SIG-M5 treated with dmso at 0.1 percent for 504 hours (cell line): ENCODE data around the gene UBTD2.
A peak's percentile ranks its signal among the peaks of the same experiment; 100 is the strongest.
"Not testable (repeated sequence)": the region's sequence is repeated elsewhere in the genome, so short reads cannot be mapped to it uniquely, and the experiment has no call there.

Source experiments
- DNase-seq: peaks from one replicate; lab custom pipeline; 2025; ENCODE audit not compliant: unreplicated experiment; lab: John Stamatoyannopoulos, UW

UBTD2 gene, protein sequence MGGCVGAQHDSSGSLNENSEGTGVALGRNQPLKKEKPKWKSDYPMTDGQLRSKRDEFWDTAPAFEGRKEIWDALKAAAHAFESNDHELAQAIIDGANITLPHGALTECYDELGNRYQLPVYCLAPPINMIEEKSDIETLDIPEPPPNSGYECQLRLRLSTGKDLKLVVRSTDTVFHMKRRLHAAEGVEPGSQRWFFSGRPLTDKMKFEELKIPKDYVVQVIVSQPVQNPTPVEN

DNA sequence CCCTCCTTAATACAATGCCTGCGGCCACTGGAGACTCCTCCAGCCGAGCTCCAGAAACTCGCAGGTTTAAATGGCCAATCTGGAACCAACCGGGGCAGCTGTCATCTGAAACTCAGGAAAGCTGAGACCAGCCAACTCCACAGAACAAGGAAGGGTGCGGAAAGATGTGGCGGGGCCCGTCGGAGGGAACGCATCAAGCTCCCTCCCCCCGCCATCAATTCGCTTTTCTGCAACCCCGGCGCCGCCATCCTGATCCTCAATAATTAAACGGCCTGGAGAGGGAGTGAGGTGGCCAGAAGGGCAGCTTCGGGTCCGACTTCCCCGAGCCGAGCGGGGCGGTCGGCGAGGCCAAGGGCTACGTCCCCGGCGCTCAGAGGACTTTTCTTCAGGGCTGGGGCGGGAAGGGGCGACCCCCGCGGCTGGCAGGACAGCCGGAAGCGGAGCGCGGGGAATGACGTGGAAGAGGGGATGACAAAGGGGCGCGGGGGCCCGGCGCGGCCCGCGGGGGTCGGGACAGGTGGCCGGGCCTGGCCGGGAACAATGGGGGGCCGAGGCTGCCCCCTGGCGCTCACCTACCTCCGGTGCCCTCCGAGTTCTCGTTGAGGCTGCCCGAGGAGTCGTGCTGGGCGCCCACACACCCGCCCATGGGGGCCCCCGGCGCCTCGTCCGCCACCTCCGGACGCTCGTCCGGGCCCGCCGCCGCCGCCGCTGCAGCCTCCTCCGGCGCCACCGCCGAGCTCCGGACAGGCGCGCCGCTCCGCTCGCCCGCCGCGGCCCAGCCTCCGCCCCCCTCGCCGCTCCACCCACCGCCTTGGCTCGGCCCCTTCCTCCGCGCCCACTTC, at the start of gene UBTD2:
UBTD2 (minus strand) TSS at position 745 of the 842 bp plus-strand sequence; CDS start at position 646, 99 bp downstream.
- peak; percentile 76 for DNase-seq

DNA sequence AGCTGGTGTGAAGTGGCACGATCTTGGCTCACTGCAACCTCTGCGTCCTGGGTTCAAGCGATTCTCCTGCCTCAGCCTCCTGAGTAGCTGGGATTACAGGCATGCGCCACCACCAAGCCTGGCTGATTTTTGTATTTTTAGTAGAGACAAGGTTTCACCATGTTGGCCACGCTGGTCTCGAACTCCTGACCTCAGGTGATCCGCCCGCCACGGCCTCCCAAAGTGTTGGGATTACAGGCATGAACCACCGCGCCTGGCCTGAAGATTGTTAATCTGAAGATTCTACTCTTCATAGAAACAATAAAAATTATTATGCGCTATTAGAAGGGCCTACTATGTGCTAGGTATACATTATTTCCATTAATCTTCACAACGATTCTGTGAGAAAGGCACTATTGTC, 43.3 kb upstream of the UBTD2 start:
- DNase-seq: not testable (repeated sequence)

DNA sequence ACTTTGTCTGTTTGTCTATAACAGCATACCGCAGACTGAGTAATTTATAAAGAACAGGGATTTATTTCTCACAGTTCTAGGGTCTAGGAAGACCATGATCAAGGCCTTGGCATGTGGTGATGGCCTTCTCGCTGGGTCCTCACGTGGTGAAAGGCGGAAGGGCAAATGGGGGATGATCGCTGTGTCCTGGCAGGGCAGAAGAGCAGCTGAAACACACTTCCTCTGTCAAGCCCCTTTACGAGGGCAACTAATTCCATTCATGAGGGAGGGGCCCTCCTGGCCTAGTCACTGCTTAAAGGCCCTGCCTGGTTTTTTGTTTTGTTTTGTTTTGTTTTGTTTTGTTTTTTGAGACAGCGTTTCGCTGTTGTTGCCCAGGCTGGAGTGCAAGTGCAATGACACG, 41.9 kb upstream of the UBTD2 start:
- DNase-seq: no peak

DNA sequence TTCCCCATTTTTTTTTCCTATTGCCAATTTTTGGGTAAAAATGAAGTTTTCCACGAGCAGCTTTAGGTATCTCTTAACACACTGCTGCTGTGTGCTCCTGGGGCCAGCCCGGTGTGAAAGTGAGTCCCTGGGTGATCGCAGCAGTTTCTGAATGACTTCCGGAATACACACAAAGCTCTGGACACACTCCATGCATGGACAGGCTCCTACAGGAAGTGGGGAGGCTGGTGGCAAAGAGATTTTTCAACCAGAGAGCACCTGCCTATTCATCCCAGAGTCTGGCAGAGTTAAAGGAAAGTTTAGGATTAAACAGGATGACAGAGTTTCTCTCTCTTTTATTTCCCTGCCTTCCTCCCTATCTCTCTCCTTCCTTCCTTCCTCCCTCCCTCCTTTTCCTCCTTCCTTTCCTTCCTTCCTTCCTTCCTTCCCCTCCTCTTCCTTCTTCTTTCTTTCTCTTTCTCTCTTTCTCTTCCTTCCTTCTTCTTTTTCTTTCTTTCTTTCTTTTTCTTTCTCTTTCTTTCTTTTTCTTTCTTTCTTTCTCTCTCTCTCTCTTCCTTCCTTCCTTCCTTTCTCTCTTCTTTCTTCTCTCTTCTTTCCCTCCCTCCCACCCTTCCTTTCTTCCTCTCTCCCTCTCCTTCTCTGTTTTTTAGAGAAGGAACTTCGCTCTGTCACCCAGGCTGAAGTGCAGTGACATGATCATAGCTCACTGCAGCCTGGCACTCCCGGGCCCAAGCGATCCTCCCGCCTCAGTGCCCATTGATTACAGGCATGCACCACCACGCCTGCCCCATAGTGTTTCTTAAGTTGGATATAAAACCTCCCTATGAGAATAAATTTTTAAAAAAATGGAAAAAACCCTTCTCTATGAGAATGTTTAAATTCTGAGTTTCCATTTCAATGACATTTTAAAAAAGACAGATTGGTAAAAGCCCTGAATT, 38.7 kb upstream of the UBTD2 start:
- DNase-seq: no peak

DNA sequence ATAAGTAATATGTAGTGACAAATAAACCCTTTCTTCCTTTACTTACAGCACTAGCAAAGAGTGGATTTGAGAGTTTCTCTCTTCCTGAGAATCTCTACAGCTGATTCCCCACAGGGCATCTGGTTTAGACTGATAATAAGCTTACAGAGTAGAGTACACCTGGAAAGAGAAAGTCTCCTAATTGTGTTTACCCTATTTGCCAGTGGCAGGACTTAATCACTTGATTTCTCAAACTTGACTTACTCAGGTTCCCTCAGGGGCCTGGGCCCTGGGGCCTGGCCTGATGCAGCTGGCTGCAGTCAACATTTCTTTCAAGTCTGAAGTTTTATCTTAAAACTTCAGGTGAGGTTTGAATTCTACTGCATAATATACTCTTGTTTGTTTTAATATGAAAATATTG, 38.0 kb upstream of the UBTD2 start:
- DNase-seq: no peak

DNA sequence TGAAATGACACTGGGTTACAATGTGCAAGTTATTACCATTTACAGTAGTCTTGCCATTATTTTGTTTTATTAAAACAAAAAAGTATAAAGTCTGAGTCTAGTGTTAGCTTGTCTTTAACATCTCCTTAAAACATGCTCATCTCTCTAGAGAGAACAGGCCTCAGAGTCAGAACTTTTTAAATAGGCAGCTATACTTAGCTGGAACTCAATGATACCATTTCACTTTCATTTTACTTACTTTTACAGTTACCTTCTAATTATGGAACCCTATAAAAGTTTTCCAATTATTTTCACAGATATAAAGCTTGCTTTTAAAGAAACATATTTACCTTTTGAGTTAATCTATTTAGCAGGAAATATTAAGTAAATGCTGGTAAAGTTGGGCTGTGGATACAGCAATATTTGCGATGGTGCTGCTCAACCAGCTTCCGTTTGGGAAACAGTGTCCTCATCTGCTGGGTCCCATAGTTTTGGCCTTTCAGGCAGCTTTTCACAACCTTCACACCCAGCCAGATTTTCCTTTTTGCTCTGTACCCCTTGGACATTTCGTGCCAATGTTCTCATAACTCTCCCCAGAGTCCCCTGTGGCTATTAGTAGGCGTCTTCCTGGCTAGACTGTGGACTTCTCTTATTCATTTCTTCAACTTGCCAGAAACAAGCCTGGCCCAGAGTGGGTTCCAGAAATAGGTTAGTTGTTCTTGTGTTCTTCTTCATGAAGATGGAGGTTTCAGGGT, 36.3 kb upstream of the UBTD2 start:
- no peak for DNase-seq

DNA sequence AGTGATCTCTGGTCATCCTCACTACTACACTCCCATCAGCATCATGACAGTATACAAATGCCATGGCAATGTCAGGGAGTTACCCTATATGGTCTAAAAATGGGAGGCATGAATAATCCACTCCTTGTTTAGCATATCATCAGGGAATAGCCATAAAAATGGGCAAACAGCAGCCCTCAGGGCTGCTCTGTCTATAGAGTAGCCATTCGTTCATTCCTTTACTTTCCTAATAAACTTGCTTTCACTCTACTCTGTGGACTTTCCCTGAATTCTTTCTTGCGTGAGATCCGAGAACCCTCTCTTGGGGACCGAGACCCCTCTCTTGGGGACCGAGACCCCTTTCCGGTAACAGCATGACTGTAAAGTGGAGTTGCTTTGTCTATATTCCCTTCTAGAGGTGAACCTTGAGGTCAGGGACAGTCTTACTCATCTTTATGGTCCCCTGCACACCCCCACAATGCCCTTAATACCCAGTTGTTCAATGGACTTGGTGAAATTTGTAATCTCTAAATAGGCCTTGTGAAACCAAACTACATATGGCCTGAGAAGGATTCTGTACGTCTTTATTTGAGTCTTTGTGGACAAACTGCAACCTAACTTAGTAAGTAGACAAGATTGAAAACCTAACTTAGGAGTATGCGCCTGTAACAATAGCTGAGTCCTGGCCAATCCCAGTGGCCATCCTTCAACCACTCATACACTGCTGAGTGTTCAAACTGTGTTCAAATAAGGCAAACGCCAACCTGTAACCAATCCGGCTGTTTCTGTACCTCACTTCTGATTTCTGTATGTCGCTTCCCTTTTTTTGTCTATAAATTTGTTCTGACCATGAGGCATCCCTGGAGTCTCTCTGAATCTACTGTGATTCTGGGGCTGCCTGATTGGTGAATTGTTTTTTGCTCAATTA, 32.3 kb upstream of the UBTD2 start:
- no peak for DNase-seq

DNA sequence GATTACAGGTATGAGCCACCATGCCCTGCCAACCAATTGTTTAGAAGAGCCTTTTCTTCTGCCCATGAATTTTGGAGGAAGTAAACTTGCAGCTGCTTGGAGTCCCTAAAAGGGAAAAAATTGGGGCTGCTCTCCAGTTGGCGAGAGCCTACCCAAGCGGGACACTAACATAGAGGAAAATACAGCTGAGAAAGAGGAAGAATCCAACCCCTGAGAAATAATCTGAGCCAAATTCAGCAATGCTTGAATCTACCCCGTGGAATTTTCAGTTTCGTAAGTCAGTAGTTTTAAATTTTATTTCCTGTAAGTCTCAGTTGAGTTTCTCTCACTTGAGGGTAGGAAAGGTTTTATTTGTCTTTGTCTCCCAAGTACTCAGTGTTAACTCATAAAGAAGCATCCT, 30.4 kb upstream of the UBTD2 start:
- DNase-seq: no peak

DNA sequence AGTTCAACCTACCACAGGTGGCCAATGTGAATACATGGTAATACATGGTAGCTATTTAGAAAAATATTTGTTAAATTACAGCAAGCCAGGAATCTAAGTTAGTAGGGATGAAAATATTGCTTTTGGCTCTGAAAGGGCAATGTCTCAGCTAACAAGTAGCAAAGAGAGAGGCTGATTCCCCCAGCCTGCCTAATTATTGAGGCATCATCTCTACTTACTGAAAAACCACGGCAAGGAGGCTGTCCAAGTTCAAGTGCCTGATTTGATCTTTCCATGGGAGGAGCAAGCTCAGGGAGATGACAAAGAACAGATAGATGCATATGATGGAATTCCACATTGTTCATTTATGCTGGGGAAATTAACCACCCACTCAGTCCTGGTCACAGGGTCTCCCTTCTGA, 28.7 kb upstream of the UBTD2 start:
- DNase-seq: no peak

DNA sequence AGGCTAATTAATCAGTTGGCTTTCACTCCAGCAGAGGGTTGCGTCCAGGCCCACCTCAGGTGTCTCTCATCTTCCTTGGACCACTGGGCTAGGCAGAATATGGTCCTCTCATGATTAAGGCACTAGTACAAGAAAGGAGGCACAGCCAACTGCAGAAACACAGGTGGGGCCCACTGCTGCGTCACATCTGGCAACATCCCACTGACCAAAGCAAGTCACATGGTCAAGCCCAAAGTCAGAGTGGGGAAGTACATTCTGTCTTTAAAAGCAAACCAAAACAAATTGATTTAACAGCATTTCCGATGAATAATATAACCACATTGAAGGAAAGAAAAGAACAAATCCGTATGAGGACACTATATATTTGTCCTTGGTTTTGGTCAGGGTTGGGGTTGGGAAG, 28.0 kb upstream of the UBTD2 start:
- no peak for DNase-seq

DNA sequence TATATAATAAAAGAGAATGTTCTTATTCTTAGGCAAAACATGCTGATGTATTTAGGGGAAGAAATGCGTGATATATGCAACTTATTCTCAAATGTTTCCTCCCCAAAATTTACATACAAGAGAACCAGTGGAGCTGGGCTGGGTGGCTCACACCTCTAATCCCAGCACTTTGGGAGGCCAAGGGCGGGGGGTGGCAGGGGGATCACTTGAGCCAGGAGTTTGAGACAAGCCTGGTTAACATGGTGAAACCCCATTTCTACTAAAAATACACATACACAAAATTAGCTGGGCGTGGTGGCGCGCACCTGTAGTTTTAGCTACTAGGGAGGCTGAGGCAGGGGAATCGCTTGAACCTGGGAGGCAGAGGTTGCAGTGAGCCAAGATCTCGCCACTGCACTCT, 27.5 kb upstream of the UBTD2 start:
- no peak for DNase-seq

DNA sequence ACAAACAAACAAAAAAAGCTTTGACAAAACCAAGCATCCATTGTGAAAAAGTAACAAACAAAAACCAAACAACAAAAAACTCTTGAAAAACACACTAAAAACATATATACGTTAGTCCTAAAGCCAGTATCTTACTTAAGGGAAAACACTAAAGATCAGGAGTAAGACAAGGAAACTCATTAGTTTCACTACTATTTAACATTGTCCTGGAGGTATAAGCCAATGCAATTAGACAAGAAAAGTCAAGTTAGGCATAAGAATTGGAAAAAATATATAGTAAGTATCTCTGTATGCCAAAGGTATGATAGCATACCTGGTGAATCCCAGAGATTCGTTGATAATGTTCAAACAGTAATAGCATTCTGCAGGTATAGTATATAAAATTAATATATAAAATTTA, 21.8 kb upstream of the UBTD2 start:
- no peak for DNase-seq

DNA sequence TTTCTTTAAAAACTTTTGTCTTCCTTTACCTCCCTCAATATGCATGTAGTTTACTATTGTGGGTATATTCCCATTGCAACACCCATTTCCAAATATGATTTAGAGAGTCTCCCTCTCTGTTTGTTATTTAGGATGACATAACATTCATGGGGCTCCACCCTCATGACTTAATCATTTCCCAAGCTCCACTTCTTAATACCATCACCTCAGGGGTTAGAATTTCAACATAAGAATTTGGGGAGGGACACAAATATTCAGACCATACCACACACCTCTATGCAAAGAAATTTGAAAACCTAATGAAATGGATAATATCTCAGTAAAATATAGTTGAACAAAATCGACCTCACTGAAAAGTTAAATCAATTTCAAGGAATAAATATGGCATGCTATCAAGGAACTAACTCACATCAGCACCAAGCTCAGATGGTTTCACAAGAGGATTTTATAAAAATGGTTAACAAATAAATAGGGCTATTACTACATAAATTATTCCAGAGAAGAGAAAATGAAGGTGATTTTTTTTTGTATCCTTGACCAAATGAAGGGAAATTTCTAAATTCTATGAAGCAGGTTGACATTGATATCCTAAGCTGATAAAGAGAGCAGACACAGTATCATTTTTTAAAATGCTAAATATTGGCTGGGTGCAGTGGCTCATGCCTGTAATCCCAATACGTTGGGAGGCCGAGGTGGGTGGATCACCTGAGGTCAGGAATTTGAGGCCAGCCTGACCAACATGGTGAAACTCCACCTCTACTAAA, 20.2 kb upstream of the UBTD2 start:
- peak; percentile 30 for DNase-seq

DNA sequence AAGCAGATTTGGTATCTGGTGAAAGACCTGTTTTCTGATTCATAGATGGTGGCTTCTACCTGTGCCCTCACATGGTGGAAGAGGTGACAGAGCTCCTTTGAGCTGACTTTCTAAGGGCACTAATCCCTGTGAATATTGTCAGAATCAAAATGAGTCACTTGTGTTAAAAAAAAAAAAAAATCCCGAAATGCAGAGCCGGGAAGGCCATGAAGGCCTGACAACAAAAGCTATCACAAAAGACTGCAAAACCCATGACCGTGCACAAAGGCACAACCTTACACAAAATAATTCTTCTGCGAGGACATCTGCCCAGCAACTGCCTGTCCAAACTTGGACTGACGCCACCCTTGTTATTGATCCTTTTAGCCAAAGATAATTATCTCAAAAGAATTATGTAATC, 19.6 kb upstream of the UBTD2 start:
- no peak for DNase-seq

DNA sequence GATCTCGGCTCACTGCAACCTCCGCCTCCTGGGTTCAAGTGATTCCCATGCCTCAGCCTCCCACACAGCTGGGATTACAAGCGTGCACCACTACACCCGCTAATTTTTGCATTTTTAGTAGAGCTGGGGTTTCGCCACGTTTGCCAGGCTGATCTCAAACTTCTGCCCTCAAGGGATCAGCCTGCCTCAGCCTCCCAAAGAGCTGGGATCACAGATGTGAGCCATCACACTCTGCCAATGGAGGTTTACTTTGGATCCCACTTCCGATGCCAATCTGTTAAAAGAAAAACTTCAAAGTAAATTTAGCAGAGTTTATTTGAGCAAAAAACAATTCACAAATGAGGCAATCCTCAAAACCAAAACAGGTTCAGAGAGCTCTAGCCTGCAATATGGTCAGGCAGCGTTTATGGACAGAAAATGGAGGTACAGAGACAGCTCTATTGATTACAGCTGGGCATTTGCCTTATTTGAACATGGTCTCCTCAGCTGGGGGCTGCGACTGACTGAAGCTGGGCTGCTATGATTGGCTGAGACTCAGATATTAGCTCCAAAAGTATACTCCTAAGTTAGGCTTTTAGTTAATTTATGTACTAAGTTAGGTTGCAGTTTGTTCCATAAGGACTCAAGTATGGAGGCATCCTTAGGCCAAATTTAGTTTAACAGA, 18.6 kb upstream of the UBTD2 start:
- DNase-seq: no peak

DNA sequence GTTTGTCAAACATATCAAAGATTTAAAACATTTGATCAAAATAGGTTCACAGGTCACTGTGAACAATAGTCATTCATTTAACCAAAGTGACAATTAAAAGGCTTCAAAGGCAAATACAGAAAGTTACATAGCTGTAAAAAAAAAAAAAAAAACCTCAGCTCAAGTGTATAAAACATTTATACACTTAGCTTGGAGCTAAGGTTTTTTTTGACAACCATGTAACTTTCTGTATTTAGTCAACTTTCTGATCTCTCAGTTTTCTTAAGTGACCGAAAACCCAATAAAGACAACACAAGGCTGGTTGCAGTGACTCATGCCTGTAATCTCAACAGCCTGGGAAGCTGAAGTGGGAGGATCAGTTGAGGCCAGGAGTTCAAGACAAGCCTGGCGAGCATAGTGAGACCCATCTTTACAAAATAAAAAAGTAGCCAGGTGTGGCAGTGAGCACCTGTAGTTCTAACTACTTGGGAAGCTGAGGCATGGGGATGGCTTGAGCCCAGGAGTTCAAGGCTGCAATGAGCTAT, 16.4 kb upstream of the UBTD2 start:
- DNase-seq: no peak

DNA sequence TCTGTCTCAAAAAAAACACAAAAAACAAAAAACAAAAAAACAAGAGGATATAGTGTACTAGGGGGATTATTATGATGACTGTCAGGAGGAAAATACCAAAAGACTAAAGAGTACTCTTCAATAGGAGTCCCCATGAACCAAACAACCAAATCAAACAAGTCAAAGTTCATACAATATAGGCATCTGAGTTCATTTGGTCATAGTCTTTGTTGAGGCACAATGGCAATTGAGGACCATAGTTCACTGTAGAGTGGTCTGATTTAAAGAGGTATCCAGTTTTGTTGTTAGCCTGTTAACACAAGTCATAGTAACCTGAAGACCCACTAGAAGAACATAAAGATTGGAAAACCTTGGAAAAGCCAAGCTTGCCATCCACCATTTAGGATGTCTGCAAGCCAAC, 11.3 kb upstream of the UBTD2 start:
- DNase-seq: no peak

DNA sequence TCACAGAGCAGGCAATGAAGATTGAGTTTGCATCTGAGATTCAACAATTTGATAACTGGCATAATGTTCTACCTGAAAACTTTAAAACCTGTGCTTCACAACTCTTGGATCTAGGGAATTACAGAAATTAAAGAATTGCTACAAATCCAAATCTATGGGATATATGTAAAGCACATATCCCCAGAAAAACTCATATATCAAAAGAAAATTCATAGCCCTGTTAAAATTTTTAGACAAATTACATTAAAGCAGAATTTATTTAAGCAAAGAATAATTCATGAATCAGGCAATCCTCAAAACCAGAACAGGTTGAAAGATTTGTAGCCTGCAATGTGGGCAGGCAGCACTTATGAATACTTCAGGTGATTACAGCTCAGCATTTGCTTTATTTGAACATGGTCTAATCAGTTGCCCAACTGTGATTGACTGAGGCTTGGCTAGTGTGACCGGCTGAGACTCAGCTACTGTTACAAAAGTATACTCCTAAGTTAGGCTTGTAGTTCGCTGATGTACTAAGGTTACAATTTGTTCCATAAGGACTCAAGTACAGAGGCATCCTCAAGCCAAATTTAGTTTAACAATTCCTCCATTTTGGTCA, 10.3 kb upstream of the UBTD2 start:
- no peak for DNase-seq
